Type B pancreatic cell (in vitro differentiated cells): ENCODE data around the gene KLF13. TPM values are rescaled to one million over a fixed set of nuclear protein-coding genes. Genes with fewer than 3 reads are reported as not detected.

ENCODE experiments used
- DNase-seq: peaks from one replicate; pipeline ENCODE4 v3.0.0; 2021; ENCODE audit warnings: mixed read lengths; ENCODE audit not compliant: unreplicated experiment; ENCODE audit errors: extremely low spot score
- H3K27ac Mint-ChIP-seq: 2 replicates; pipeline ENCODE4 v1.8.0; 2021; ENCODE audit warnings: mild to moderate bottlenecking, mixed read lengths
- H3K27me3 Mint-ChIP-seq: 2 replicates; pipeline ENCODE4 v1.8.0; 2021; ENCODE audit warnings: mixed read lengths
- H3K36me3 Mint-ChIP-seq: 2 replicates; pipeline ENCODE4 v1.8.0; 2021; ENCODE audit warnings: mixed read lengths
- H3K4me1 Mint-ChIP-seq: one replicate; pipeline ENCODE4 v1.8.0; 2021; ENCODE audit warnings: mixed read lengths; ENCODE audit not compliant: unreplicated experiment
- H3K4me3 Mint-ChIP-seq: 2 replicates; pipeline ENCODE4 v1.8.0; 2021; ENCODE audit warnings: mild to moderate bottlenecking, mixed read lengths
- H3K9me3 Mint-ChIP-seq: 2 replicates; pipeline ENCODE4 v1.8.0; 2021; ENCODE audit warnings: mixed read lengths
- total RNA-seq: library from RNA; stranded (reverse); gene quantifications from 2 replicates; pipeline ENCODE4 v1.2.1, GENCODE V29; 2021; ENCODE audit warnings: low replicate concordance
- TF ChIP-seq, protein P1 (sequence below): fragments of 200-600 bp; sonication (generic); conservative IDR thresholded peaks from 2 replicates; pipeline ENCODE4 v1.5.0; 2021; ENCODE audit warnings: antibody characterized with exemption, mild to moderate bottlenecking

Gene KLF13
- total RNA-seq, 1 donor from 2014 or later, result 38.6 TPM

GRCh38 chr15:31316135-31316795, 10.4 kb upstream of the KLF13 start:
- Mint-ChIP-seq H3K27ac (no peak overlapping the region), H3K9me3 (no peaks in the 10 kb centered on the region), H3K4me3 (no peak overlapping the region), H3K36me3 (no peaks in the 10 kb centered on the region), H3K4me1 (peaks cover 14% of the 10 kb centered on the region), H3K27me3 (peaks cover 2% of the 10 kb centered on the region)
- TF ChIP-seq, protein P1, sequence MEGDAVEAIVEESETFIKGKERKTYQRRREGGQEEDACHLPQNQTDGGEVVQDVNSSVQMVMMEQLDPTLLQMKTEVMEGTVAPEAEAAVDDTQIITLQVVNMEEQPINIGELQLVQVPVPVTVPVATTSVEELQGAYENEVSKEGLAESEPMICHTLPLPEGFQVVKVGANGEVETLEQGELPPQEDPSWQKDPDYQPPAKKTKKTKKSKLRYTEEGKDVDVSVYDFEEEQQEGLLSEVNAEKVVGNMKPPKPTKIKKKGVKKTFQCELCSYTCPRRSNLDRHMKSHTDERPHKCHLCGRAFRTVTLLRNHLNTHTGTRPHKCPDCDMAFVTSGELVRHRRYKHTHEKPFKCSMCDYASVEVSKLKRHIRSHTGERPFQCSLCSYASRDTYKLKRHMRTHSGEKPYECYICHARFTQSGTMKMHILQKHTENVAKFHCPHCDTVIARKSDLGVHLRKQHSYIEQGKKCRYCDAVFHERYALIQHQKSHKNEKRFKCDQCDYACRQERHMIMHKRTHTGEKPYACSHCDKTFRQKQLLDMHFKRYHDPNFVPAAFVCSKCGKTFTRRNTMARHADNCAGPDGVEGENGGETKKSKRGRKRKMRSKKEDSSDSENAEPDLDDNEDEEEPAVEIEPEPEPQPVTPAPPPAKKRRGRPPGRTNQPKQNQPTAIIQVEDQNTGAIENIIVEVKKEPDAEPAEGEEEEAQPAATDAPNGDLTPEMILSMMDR, result no peak
- no peak for DNase-seq

DNA sequence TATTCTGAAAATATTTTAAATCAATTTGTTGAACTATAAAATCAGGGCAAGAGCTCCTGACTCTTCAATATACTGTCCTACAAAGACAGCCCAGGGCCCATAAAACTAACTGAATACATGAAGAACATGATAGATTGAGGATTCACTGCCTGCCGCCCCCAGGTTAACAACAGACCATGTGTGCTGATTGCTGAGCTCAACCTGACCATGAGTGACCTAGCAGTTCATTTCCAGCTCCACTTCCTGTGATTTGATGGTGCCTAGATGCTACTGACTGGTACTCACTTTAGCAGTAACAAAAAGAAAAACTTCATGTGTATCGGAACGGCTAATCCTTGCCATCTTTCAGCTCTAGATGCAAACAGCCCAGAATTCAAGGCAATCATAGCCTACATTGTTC, 9.6 kb upstream of the KLF13 start:
- Mint-ChIP-seq H3K4me3 (no peak overlapping the region), H3K27ac (no peak overlapping the region), H3K36me3 (no peaks in the 10 kb centered on the region), H3K4me1 (peaks cover 14% of the 10 kb centered on the region), H3K9me3 (no peaks in the 10 kb centered on the region), H3K27me3 (peaks cover 5% of the 10 kb centered on the region)
- TF ChIP-seq, protein P1, result no peak
- no peak for DNase-seq

GRCh38 chr15:31317421-31318327, 9.0 kb upstream of the KLF13 start:
- no peak for DNase-seq
- Mint-ChIP-seq H3K36me3 (no peaks in the 10 kb centered on the region), H3K27me3 (peaks cover 5% of the 10 kb centered on the region), H3K9me3 (no peaks in the 10 kb centered on the region), H3K27ac (no peak overlapping the region), H3K4me3 (no peak overlapping the region), H3K4me1 (peaks cover 14% of the 10 kb centered on the region)
- TF ChIP-seq, protein P1, result no peak

- Mint-ChIP-seq H3K4me3 (no peak overlapping the region), H3K4me1 (peaks cover 14% of the 10 kb centered on the region), H3K27ac (no peak overlapping the region), H3K9me3 (no peaks in the 10 kb centered on the region), H3K27me3 (peaks cover 5% of the 10 kb centered on the region), H3K36me3 (no peaks in the 10 kb centered on the region)
- TF ChIP-seq, protein P1, result no peak
- no peak for DNase-seq
These were observed 8.2 kb upstream of the KLF13 start for GRCh38 chr15:31318429-31318828.

GRCh38 chr15:31320022-31320421, 6.6 kb upstream of the KLF13 start:
- H3K4me3 Mint-ChIP-seq, result no peak overlapping the region
- peaks cover 5% of the 10 kb centered on the region for H3K27me3 Mint-ChIP-seq
- peaks cover 16% of the 10 kb centered on the region for H3K4me1 Mint-ChIP-seq
- no peaks in the 10 kb centered on the region for H3K36me3 Mint-ChIP-seq
- TF ChIP-seq, protein P1, result no peak
- no peak overlapping the region for H3K27ac Mint-ChIP-seq
- DNase-seq, result no peak
- no peaks in the 10 kb centered on the region for H3K9me3 Mint-ChIP-seq
